D721Med (cell line): ENCODE measurements around the gene DVL3.
"Not testable (repeated sequence)": the region's sequence is repeated elsewhere in the genome, so short reads cannot be mapped to it uniquely, and the experiment has no call there.

Experiments
- DNase-seq: peaks from one replicate; pipeline ENCODE4 v3.0.0; 2011; ENCODE audit warnings: low spot score; ENCODE audit not compliant: insufficient read length
- FAIRE-seq: peaks from 2 replicates; lab custom pipeline; 2011; peaks lifted over from hg19 to GRCh38; lab: Jason Lieb, UNC
- CTCF ChIP-seq: IDR thresholded peaks from 2 replicates; pipeline ENCODE4 v1.5.1; 2012; ENCODE audit warnings: mild to moderate bottlenecking, control low read depth; ENCODE audit not compliant: insufficient read depth; ENCODE audit errors: missing control alignments

The DVL3 gene

GRCh38 chr3:184154885-184155643, at the start of gene DVL3:
Gene DVL3, plus strand, starts transcription at chr3:184155377. Its CDS starts 259 bp downstream, at chr3:184155636.
- no peak for TF ChIP-seq CTCF
- FAIRE-seq: no peak
- DNase-seq: peak; percentile 65

- DNase-seq (no peak), FAIRE-seq (no peak)
- TF ChIP-seq CTCF: no peak
Observed at GRCh38 chr3:184110316-184110725, 44.9 kb upstream of the DVL3 start.

- DNase-seq: no peak
- FAIRE-seq: no peak
- TF ChIP-seq CTCF: no peak
Observed at GRCh38 chr3:184116017-184116416, 39.2 kb upstream of the DVL3 start.

- DNase-seq (no peak), FAIRE-seq (no peak)
- peak; percentile 52 for TF ChIP-seq CTCF
Observed at GRCh38 chr3:184117636-184118035, 37.5 kb upstream of the DVL3 start.

- DNase-seq, FAIRE-seq: not testable (repeated sequence)
Observed at GRCh38 chr3:184121031-184121430, 34.1 kb upstream of the DVL3 start.

- FAIRE-seq: no peak
- TF ChIP-seq CTCF: no peak
- no peak for DNase-seq
Observed at GRCh38 chr3:184126006-184126405, 29.2 kb upstream of the DVL3 start.

GRCh38 chr3:184129012-184129411, 26.2 kb upstream of the DVL3 start:
- no peak for FAIRE-seq
- TF ChIP-seq CTCF: peak; percentile 28
- DNase-seq: no peak
